HL-60 (cell line): ENCODE results near the gene AKNA.

Experiments used
- DNase-seq, 2 experiments: peaks; one replicate each; pipeline ENCODE4 v3.0.0-alpha.2; 2010 to 2020; ENCODE audit warnings: low read depth in 1 of 2, low spot score in 1 of 2
- H3K27ac ChIP-seq: fragments of 250-450 bp; sonication (Bioruptor Pico); replicated peaks from 2 replicates; pipeline ENCODE4 v1.5.1; 2020; ENCODE audit warnings: mild to moderate bottlenecking, moderate library complexity
- H3K27me3 ChIP-seq: fragments of 250-450 bp; sonication (Bioruptor Pico); 2 replicates; pipeline ENCODE4 v1.5.1; 2021; ENCODE audit warnings: mild to moderate bottlenecking, moderate library complexity; ENCODE audit not compliant: insufficient read depth, poor library complexity, severe bottlenecking
- H3K4me3 ChIP-seq: replicated peaks from 2 replicates; pipeline ENCODE4 v1.5.1; 2011; ENCODE audit warnings: mild to moderate bottlenecking, control low read depth, low read length; ENCODE audit not compliant: insufficient read depth
- GABPA ChIP-seq: IDR thresholded peaks from 2 replicates; pipeline ENCODE4 v1.6.1; 2012; ENCODE audit warnings: low read depth
- POLR2AphosphoS5 ChIP-seq: IDR thresholded peaks from 2 replicates; pipeline ENCODE4 v1.6.1; 2012; ENCODE audit warnings: low read depth
- REST ChIP-seq: IDR thresholded peaks from 2 replicates; pipeline ENCODE4 v1.6.1; 2012; ENCODE audit warnings: low read depth; ENCODE audit not compliant: insufficient replicate concordance
- SPI1 ChIP-seq: IDR thresholded peaks from 2 replicates; pipeline ENCODE4 v1.6.1; 2012; ENCODE audit warnings: low read depth, mild to moderate bottlenecking, borderline replicate concordance
- TF ChIP-seq, protein P1 (sequence below): IDR thresholded peaks from one replicate; pipeline ENCODE4 v1.5.1; 2011; ENCODE audit warnings: low read length, control low read depth, inconsistent platforms; ENCODE audit not compliant: insufficient read depth

AKNA gene

GRCh38 chr9:114409103-114409780 is 21.5 kb upstream of the AKNA start:
- TF ChIP-seq, protein P1, sequence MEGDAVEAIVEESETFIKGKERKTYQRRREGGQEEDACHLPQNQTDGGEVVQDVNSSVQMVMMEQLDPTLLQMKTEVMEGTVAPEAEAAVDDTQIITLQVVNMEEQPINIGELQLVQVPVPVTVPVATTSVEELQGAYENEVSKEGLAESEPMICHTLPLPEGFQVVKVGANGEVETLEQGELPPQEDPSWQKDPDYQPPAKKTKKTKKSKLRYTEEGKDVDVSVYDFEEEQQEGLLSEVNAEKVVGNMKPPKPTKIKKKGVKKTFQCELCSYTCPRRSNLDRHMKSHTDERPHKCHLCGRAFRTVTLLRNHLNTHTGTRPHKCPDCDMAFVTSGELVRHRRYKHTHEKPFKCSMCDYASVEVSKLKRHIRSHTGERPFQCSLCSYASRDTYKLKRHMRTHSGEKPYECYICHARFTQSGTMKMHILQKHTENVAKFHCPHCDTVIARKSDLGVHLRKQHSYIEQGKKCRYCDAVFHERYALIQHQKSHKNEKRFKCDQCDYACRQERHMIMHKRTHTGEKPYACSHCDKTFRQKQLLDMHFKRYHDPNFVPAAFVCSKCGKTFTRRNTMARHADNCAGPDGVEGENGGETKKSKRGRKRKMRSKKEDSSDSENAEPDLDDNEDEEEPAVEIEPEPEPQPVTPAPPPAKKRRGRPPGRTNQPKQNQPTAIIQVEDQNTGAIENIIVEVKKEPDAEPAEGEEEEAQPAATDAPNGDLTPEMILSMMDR, result no peak
- H3K27ac ChIP-seq, result no peak overlapping the region
- peak; percentile 57 to 77 for DNase-seq
- no peaks in the 10 kb centered on the region for H3K27me3 ChIP-seq
- H3K4me3 ChIP-seq, result no peak overlapping the region

- no peak for DNase-seq
- Histone ChIP-seq H3K27ac (no peak overlapping the region), H3K27me3 (no peaks in the 10 kb centered on the region), H3K4me3 (no peak overlapping the region)
- TF ChIP-seq, protein P1, result no peak
- TF ChIP-seq REST (no peak), POLR2AphosphoS5 (no peak), GABPA (no peak), SPI1 (no peak)
These were observed 20.9 kb upstream of the AKNA start for GRCh38 chr9:114408645-114409044.

- Histone ChIP-seq H3K27me3 (no peaks in the 10 kb centered on the region), H3K4me3 (no peak overlapping the region), H3K27ac (no peak overlapping the region)
- DNase-seq, result no peak
- TF ChIP-seq, protein P1, result no peak
- no peak for TF ChIP-seq GABPA
- no peak for TF ChIP-seq POLR2AphosphoS5
- TF ChIP-seq SPI1, result peak; percentile 70; the same call in 1 of the 2 replicates
These were observed 20.1 kb upstream of the AKNA start for GRCh38 chr9:114407889-114408288.

GRCh38 chr9:114406441-114406840 is 18.7 kb upstream of the AKNA start:
- H3K27me3 ChIP-seq, result no peaks in the 10 kb centered on the region
- TF ChIP-seq REST (no peak), GABPA (no peak), POLR2AphosphoS5 (no peak), SPI1 (no peak)
- TF ChIP-seq, protein P1, result no peak
- no peak for DNase-seq
- H3K27ac ChIP-seq, result no peak overlapping the region
- no peak overlapping the region for H3K4me3 ChIP-seq
